GM19452 (cell line): ENCODE measurements around the gene TMTC1.

Experiments used
- ATAC-seq: cut with Tn5 transposase; IDR thresholded peaks from one replicate; pipeline ENCODE4 v1.9.1; 2021; ENCODE audit not compliant: unreplicated experiment

The TMTC1 gene

DNA sequence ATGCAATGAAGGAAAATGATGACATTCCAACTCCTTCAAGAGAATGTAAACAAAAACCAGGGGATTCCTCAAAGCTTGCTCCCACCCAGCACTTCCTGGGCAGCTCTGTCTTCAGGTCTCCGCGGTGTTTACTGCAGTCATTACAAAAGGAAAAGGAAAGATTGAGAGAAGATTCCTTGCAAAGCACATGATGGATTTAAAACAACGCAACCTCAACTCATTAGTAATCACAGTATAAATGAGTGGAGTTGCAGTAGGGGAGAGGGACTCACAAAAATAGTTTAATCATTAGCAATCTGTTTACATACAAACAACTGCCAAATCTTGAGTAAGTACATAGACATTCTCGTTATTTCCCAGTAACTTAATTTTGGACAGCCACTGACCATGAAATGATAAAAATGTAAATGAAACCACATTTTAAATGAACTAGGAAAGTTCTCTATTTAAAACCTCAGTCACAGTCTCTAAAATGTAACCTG, 236.6 kb downstream of the TMTC1 start:
- no peak for ATAC-seq

- no peak for ATAC-seq
Observed at GRCh38 chr12:29546000-29546399, 237.7 kb downstream of the TMTC1 start.

- peak; percentile 79 for ATAC-seq
Observed at GRCh38 chr12:29545102-29545467, 238.7 kb downstream of the TMTC1 start.

- ATAC-seq = peak; percentile 35
Observed at GRCh38 chr12:29544428-29545101, 239.2 kb downstream of the TMTC1 start.

GRCh38 chr12:29543036-29543435, 240.7 kb downstream of the TMTC1 start:
- ATAC-seq = no peak

GRCh38 chr12:29537298-29537697, 246.4 kb downstream of the TMTC1 start:
- no peak for ATAC-seq

DNA sequence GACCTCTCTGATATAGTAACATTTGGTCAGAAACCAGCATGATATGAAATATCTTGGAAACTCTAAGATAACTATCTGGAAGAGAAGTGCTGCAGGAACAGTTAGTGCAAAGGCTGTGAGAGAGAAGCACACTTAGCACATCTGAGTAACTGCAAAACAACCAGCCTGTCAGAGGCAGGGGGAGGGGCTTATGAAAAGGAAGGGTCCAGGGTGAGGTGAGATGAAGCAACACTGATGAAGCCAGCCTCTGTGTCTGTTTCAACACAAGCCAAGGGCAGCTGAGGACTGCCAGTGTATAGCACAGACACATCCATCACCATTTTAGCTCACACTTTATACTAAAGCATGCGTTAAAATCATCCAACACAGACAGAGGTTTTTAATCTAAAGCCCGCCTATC, 248.8 kb downstream of the TMTC1 start:
- no peak for ATAC-seq

DNA sequence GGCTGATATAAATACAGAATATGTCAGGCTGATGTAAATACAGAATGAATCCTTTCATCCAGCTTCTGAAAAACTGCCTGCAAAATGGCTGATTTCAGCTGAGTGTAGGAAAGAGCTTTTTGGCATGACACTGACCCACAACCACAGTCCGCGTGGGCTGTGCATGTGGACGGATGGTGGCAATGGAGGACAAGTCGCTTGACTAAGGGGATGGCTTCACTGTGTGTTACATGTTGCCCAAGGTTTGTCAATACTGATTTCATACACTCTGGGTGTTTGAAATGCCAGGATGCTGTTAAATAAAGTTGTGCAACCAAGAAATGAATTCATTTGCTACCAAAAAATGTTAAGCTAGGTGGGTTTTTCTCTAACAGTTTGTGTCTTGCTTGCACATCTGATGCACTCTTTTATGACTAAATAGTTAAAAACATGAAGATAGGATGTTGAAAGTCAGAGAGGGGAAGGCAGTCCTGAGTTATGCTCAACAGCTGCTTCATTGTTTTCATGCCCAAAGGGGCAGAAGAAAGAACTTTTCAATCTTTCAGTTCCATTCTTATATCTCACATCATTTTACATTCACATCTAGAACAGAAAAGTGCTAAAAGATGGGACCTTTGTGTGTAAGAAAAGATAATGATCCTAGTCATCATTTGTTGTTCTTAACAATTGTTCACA, 249.8 kb downstream of the TMTC1 start:
- ATAC-seq = no peak

GRCh38 chr12:29531471-29531870, 252.3 kb downstream of the TMTC1 start:
- no peak for ATAC-seq

GRCh38 chr12:29530436-29530835, 253.3 kb downstream of the TMTC1 start:
- no peak for ATAC-seq

DNA sequence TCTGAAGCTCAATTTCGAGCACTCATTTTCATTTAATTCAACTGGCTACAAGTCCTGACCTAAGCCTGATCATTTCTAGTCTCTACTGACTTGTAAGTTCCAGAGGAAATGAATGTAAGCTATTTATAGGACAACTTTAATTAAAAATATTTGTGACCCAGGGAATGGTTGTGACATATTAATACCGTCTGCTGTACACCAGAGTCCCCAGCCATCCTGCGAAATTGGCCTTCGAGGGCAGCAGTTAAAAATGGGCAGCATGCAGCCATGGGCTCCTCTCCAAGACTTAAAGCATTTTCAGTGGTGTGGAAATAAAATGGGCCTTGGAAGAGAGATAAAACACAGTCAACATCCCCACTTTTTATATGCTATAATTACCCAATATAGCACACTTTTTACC, 255.6 kb downstream of the TMTC1 start:
- no peak for ATAC-seq

DNA sequence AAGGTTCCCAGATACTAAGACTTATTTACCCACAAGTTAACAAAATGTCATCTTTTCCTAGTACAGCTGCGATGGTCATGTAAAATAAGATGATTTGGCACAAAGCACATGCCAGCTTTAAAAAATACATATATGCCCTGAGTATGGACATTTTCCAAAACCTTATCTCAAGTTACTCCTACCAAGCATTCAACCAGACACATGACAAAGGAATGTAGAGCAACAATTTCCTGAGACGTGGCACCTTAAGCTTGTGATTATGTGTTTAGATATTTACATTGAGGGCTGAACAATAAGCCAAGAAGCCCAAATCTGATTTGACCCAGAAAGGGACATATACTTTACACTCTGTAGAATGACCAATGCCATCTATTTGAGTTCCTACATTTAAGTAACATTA, 261.8 kb downstream of the TMTC1 start:
- ATAC-seq = no peak

- no peak for ATAC-seq
Observed at GRCh38 chr12:29519585-29520182, 264.1 kb downstream of the TMTC1 start.

GRCh38 chr12:29518407-29518806, 265.3 kb downstream of the TMTC1 start:
- no peak for ATAC-seq

- ATAC-seq = no peak
Observed at GRCh38 chr12:29517264-29517663, 266.5 kb downstream of the TMTC1 start.

- no peak for ATAC-seq
Observed at GRCh38 chr12:29516431-29516875, 267.3 kb downstream of the TMTC1 start.

- no peak for ATAC-seq
Observed at GRCh38 chr12:29510591-29511185, 273.1 kb downstream of the TMTC1 start.

DNA sequence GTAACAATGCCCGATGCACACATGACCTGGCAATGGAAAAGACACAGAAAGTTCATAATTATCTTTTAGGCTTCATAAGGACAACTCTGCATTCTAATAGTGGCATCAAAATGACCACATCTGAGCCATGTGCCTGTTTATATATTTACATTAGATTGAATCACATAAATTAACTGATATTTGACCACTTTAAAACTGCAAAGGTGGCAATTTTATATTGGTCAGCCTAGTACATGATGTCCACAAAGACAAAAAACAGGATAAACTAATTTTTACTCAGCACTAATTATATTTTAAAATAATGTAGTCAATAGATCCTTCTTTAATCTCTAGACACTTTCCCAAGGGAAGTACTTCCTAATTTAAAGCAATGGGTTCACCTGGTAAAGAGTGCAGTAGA, 274.2 kb downstream of the TMTC1 start:
- ATAC-seq = no peak

GRCh38 chr12:29508949-29509348, 274.8 kb downstream of the TMTC1 start:
- ATAC-seq = no peak

DNA sequence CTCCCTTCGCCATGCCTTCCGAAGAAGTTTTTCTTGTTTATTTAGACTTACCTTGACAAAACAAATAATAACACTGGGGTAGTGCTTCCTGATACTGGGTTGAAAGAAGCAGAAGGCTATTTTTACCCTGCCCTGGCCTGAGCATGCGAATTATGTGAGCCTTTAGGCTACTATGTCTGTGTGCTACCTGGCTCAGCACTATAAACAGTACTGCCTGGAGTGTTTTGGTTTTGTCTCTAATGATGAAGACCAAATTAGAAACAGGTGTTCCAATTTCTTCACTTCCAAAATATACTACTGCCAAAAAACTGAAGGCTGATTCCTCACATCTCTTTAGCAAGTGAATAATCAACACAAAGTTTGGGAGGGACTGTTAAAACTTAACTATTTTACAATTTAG, 278.6 kb downstream of the TMTC1 start:
- ATAC-seq = no peak

DNA sequence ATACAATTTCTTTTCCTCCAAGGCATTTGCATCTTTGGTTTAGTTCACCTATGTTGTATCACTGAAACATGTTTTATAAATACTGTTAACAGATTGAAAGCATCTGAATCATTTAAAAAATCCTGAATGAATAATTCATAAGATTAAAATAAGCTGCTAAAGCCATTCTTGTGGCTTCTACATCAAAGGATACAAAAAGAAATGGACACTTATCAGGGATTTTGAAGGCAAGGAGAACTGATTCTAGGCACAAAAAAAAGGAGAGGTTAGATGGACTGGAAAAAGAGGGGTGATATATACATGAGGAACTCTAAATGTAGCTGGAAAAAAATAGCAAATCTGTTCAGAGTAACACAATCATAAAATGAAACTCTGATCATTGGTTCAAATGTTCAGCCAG, 280.5 kb downstream of the TMTC1 start:
- no peak for ATAC-seq

DNA sequence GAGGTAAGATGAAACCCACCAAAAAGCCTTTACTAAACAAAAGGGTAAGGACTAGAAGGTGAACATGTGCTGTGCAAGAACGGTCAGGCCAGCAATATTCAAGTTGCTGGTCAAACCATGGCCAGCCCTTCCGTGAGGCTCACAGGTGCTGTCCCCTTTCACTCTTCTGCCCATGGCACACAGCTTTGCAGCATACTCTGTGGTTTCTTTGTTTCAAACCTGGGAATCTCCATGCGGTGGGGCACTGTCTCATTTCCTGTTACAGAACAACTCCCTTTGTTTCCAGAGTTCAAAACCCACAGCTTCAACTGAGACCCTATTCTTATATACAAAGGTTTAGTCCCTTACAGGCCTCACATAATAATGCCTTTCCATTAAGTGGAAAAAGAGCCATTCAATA, 284.5 kb downstream of the TMTC1 start:
- no peak for ATAC-seq
